Esophagus muscularis mucosa (tissue), 4 donors: Measurements from ENCODE around the gene ATRN.
A peak's percentile ranks its signal among the peaks of the same experiment; 100 is the strongest.

Source experiments
- CTCF ChIP-seq, 3 experiments: fragments of 200-600 bp in 2 of 3; fragments of 450-650 bp in 1 of 3; sonication (generic) in 2 of 3; IDR thresholded peaks; one replicate each; pipeline ENCODE4 v1.5.1; 2017 to 2019; ENCODE audit warnings: antibody characterized with exemption in 3 of 3, mild to moderate bottlenecking in 2 of 3, moderate library complexity in 1 of 3
- EP300 ChIP-seq: sonication (generic); formaldehyde crosslinking; IDR thresholded peaks from one replicate; pipeline ENCODE4 v1.6.1; 2017; ENCODE audit warnings: antibody characterized with exemption
- POLR2A ChIP-seq: fragments of 450-650 bp; IDR thresholded peaks from one replicate; pipeline ENCODE4 v1.6.1; 2017; ENCODE audit warnings: antibody characterized with exemption, moderate library complexity, mild to moderate bottlenecking, low read depth
- POLR2AphosphoS5 ChIP-seq, 2 donors: sonication (generic); formaldehyde crosslinking; IDR thresholded peaks; one replicate each; pipeline ENCODE4 v1.6.1; 2017; ENCODE audit warnings: antibody characterized with exemption in 2 of 2

GRCh38 chr20:3679749-3680700, 209.2 kb downstream of the ATRN start:
- TF ChIP-seq CTCF (IDR thresholded peaks at IDR 0.05) (no peak), EP300 (no peak), POLR2A (no peak), POLR2AphosphoS5 (IDR thresholded peaks at IDR 0.05) (peak; percentile 44 to 77)
